H4 (cell line): ENCODE measurements around the gene TOR3A. TPM values are rescaled to one million over a fixed set of nuclear protein-coding genes. Genes with fewer than 3 reads are reported as not detected.
"Not testable (repeated sequence)": the region's sequence is repeated elsewhere in the genome, so short reads cannot be mapped to it uniquely, and the experiment has no call there.

Experiments used
- DNase-seq: peaks from one replicate; pipeline ENCODE4 v3.0.0-alpha.2; 2015; ENCODE audit warnings: low spot score
- total RNA-seq: library from RNA; depleted of rRNA; stranded (reverse); fragments of >200 nt; shearing (Covaris generic); gene quantifications from 2 replicates; pipeline ENCODE4 v1.2.3, GENCODE V29; 2014; rRNA removed

TOR3A gene, protein sequence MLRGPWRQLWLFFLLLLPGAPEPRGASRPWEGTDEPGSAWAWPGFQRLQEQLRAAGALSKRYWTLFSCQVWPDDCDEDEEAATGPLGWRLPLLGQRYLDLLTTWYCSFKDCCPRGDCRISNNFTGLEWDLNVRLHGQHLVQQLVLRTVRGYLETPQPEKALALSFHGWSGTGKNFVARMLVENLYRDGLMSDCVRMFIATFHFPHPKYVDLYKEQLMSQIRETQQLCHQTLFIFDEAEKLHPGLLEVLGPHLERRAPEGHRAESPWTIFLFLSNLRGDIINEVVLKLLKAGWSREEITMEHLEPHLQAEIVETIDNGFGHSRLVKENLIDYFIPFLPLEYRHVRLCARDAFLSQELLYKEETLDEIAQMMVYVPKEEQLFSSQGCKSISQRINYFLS
- total RNA-seq, result 34.1 and 42.4 TPM in 2 replicates

- DNase-seq, result peak; percentile 82
Measured at GRCh38 chr1:179081687-179082332, at the start of gene TOR3A. Gene TOR3A (plus strand): TSS chr1:179082070. CDS start chr1:179082129, 59 bp downstream.

- DNase-seq, result peak; percentile 77
Measured at GRCh38 chr1:179034720-179035119, 47.1 kb upstream of the TOR3A start.

GRCh38 chr1:179036844-179037465 lies 44.9 kb upstream of the TOR3A start:
- peak; percentile 62 for DNase-seq

GRCh38 chr1:179038528-179039281 lies 43.2 kb upstream of the TOR3A start:
- DNase-seq, result no peak

GRCh38 chr1:179039502-179040174 lies 42.2 kb upstream of the TOR3A start:
- not testable (repeated sequence) for DNase-seq

DNA sequence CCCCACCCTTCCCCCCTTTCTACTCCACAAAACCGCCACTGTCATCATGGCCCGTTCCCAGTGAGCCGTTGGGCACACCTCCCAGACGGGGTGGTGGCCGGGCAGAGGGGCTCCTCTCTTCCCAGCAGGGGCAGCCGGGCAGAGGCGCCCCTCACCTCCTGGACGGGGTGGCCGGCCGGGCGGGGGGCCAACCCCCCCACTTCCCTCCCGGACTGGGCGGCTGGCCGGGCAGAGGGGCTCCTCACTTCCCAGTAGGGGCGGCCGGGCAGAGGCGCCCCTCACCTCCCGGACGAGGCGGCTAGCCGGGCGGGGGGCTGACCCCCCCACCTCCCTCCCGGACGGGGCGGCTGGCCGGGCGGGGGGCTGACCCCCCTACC lies 41.7 kb upstream of the TOR3A start:
- not testable (repeated sequence) for DNase-seq

DNA sequence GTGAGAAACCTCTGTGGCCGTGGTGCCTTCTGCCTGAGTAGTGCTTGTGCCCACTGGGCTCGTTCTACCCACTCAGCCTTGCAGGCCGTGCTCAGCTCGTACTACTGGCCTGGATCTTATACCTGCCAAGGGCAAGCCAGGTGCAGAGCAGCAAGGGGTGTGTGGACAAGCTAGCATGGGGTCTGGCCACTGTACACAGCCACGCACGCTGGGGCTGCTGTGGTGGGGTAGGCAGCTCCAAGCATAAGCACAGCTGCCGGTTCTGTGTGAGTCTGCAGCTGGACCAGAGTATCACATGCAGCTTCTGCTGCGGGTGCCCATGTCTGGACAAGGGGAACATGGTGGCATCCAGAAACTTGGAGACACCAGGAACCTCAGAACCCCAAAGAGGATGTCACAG lies 39.8 kb upstream of the TOR3A start:
- no peak for DNase-seq

- no peak for DNase-seq
Measured at GRCh38 chr1:179042700-179043099, 39.2 kb upstream of the TOR3A start.

GRCh38 chr1:179043266-179043665 lies 38.6 kb upstream of the TOR3A start:
- DNase-seq, result no peak

- no peak for DNase-seq
Measured at GRCh38 chr1:179043907-179044306, 38.0 kb upstream of the TOR3A start.

GRCh38 chr1:179046808-179047635 lies 34.8 kb upstream of the TOR3A start:
- no peak for DNase-seq

GRCh38 chr1:179047636-179047997 lies 34.3 kb upstream of the TOR3A start:
- DNase-seq, result no peak

DNA sequence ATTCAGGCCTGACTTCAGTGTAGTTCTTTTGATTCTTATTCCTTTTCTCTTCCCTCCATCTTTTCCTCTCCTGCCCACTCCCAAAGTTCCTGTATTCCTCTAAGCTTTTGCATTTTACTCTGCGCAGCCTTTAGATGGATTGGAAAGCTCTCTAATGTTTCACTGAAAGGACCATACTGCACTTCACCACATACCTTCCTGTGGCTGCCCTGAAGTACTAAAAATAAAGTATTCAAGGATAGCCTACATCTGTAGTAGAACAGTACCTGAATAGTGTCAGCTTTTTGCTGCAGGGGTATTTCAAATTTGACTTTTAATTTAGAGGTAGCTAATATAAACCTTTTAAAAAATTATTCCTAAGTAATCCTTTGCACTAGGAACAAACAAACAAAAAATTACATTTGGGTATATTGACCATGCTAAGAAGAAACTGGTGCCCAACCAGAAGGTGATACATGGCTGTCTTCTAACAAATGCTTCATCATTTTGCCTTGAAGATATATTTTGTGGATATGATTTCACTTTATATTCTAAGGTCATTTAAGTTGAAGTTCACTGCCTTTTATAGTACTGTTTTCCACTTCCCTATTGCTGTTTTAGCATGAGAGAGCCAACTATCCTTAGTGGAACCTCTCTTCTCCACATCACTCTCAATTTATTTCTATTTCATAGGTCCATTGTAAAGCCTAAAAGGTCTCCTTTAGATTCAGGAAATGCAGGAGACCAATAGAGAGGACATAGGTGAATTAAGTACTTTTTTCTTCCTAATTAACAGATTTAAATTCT lies 33.3 kb upstream of the TOR3A start:
- DNase-seq, result no peak

- no peak for DNase-seq
Measured at GRCh38 chr1:179052776-179053175, 29.1 kb upstream of the TOR3A start.

- no peak for DNase-seq
Measured at GRCh38 chr1:179053486-179053885, 28.4 kb upstream of the TOR3A start.

- DNase-seq, result no peak
Measured at GRCh38 chr1:179055937-179056336, 25.9 kb upstream of the TOR3A start.

- DNase-seq, result no peak
Measured at GRCh38 chr1:179058487-179059483, 23.1 kb upstream of the TOR3A start.
